HG03039 (cell line): Measurements from ENCODE around the gene MYO3B.

Experiments
- ATAC-seq: cut with Tn5 transposase; IDR thresholded peaks from one replicate; pipeline ENCODE4 v1.9.1; 2021; ENCODE audit warnings: mild to moderate bottlenecking, moderate library complexity; ENCODE audit not compliant: unreplicated experiment

The MYO3B gene

GRCh38 chr2:170229125-170229524 lies 51.2 kb downstream of the MYO3B start:
- ATAC-seq, result no peak

GRCh38 chr2:170229744-170230143 lies 51.8 kb downstream of the MYO3B start:
- ATAC-seq, result no peak

DNA sequence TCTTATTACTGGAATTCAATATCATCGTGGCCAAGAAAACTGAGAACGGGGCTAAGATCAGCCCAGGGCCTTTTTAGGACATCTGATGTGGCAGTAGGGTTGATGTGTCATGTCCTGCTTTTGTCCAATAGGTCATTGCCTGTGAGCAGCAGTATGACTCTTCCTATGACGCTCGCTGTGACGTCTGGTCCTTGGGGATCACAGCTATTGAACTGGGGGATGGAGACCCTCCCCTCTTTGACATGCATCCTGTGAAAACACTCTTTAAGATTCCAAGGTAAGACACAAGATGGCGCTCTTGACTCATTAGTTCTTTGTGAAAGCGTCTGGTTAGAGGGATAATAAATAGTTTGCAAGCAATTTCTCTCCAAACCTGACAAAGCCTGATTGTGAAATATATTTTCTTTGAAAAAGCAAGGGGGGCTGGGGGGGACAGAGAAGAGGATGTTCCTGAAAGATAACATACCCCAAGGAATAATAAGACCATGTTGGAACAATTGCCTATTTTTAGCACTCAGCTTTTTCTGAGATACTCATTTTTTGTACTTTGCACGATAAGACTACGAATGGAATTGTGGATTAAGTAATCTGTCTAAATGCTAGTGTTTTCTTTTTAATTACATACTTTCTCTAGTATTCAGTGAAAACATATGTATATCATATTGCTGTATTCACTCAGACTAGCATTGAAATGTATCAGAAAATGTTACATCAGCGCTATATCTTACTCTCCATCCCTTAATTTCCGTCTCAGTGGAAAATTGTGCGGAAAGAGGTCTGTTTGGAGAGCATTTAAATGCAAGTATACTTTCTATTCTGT lies 58.1 kb downstream of the MYO3B start:
- no peak for ATAC-seq

GRCh38 chr2:170236680-170237047 lies 58.7 kb downstream of the MYO3B start:
- no peak for ATAC-seq

DNA sequence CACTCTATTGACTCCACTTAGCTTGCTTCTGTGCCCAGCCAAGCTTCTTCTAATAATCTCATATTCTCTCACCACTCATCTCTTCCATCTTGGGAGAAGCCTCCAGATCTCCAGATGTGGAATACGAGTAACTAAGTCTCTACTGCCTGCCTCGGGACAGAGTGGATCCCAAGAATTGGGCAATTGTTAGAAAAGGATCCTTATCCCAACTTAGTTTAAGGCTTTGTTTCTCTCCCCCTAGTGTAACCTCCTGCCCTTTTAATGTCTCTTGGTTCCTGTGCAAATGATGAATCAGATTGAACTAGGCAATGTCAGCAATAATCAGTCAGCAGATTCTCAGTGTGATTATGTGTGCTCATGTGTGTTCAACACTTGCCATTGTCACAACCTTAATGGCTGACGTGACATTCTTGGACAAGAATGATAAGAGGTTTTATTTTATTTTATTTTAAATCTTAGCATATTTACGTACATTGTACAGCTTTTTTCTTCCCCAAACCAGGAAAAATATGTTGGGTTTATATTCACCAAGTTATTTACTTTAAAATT lies 59.7 kb downstream of the MYO3B start:
- ATAC-seq, result no peak

- no peak for ATAC-seq
Measured at GRCh38 chr2:170238776-170239175, 60.8 kb downstream of the MYO3B start.

- ATAC-seq, result no peak
Measured at GRCh38 chr2:170240629-170241028, 62.7 kb downstream of the MYO3B start.

- ATAC-seq, result no peak
Measured at GRCh38 chr2:170241756-170242155, 63.8 kb downstream of the MYO3B start.

- ATAC-seq, result no peak
Measured at GRCh38 chr2:170243118-170243837, 65.3 kb downstream of the MYO3B start.

DNA sequence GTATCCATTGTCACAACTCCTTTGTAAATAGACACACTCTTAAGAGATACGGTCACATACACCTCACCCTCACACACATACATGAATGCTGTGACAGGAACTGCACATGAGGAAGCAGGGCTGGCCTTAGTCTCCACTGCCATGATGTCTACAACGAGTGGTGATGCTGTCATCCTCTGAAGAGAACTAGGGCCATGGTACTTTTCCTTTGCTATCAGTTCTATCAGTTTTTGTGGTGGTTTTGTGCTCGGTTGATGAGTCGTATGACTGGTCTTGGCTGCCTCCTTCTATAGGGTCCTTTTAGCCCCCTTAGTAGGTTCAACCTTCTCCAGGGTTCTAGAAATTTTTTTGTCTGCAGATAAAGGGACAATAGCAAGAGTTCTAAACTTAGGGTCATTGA lies 66.0 kb downstream of the MYO3B start:
- ATAC-seq, result no peak

DNA sequence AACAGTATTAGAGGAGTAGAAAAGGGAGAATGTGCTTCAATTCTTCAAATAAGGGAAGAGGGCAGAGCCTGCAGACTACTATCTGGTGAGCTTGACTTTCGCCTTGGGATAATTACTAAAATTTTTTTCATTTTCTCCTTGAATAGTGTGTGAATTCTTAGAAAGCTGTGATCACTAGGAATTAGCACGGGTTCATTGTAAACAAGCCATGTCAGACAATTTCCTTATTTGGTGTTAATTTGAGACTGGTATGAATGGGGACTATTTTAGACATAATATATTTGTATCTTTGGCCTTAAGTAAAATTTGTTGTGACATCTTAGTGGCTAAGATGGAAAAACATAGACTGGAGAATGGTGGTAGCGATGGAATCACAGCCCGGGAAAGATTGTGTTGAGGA lies 66.6 kb downstream of the MYO3B start:
- no peak for ATAC-seq

DNA sequence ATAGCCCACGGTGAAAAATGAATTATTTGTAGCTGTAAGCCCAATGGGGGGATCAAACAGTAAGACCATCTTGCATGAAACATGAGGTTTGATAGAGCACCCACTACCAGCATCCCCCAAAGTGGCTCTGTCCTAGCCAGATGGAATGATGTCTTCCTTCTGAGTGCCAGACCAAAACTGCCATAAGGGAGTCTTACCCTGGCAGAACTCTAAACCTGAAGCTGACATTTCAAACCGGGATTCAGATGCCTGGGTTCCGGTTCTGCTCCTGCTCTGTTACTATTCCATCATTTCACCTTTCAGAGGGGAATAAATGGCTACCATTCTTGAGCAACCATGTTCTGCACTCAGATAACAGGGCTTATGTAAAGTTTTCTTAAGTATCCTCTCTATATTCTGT lies 67.4 kb downstream of the MYO3B start:
- no peak for ATAC-seq

DNA sequence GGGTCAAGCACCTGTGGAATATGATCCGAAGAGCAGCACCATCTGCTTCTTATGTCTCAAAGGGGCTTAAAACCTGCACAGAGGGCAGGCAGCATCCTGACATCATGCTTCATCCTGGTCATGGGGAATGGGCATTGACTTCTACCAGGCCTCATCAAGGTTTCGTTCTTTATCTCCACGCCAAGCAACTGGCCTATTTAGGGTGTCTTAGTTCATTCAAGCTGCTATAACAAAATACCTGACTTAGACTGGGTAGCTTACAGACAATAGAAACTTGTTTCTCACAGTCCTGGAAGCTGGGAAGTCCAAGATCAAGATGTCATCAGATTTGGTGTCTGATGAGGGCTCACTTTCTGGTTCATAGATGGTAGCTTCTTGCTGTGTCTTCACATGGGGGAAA lies 69.4 kb downstream of the MYO3B start:
- no peak for ATAC-seq

DNA sequence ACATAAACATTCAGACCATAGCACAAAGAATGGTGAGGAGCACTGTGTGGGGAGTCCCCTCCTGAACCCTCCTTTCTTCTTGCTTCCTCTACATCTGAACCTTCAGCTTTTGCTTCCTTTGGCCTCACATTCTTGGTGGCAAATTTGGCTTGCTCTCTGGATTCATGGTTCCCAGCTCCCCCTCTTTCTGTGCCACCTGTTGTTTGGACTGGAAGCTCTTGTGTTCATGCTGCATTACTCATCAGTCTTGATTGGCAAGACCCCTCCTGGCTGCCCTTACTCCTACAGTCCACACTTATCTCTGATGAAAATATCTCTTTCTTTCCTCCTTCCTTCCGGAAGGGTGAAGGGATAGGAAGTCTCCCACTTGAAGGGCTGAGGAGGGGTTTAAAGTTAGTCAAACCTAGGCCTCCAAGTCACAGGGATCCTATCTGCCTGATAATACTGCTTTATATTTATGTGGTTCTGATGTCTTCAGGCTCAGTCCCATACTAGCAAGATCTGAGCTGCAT lies 70.0 kb downstream of the MYO3B start:
- ATAC-seq, result no peak

DNA sequence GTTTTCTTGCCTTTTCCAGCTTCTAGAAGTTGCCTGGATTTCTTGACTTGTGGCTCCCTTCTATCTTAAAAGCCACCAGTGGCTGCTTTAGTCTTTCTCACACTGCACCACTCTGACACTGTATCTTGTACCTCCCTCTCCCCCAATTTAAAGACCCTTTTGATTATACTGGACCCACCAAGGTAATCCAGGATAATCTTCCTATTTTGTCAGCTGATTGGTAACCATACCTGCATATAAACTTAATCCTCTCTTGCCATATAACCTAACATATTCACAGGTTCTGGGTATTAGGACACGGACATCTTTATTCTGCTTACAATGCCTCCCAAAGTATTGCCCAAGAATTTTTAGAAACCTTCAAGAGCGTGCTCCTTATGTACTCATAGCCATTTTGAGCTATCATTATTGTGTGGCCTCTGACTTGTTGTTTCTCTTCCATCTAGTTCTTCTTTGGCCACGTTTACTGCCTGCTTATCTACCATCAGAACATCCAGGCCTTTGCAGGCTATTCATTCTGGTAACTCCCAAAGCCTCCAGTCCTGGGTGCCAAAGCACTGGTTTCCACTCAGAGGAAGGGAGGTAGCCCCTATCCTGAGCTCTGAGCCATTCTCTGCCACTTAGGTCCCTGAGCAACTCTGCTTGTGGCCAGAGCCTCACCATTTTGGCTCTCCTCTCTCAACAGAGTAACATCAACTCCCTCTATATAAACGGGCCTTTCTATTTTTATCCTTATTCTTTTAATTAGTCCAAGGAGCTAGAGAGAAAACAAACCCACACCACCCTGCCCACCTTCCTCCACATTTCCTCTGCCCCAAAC lies 70.8 kb downstream of the MYO3B start:
- no peak for ATAC-seq

DNA sequence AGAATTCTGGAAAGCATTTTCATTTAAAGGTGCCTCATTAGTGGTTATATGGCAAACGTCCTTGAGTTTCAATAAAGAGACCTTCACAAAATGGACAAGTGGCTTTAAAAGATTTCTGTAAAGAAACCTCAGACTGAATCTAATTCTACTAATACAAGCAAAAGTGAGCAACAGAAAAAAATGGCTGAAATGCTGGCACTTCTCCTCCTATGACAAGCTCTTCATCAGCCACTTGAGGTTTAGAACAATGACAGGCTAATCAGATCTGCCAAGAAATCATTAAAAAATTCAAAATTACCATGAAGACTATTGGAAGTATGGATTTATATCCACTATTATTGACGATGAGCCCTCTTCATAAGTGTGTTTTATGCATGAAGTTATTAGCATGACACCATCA lies 71.8 kb downstream of the MYO3B start:
- no peak for ATAC-seq

GRCh38 chr2:170250584-170250983 lies 72.6 kb downstream of the MYO3B start:
- no peak for ATAC-seq

GRCh38 chr2:170252414-170252813 lies 74.5 kb downstream of the MYO3B start:
- no peak for ATAC-seq

DNA sequence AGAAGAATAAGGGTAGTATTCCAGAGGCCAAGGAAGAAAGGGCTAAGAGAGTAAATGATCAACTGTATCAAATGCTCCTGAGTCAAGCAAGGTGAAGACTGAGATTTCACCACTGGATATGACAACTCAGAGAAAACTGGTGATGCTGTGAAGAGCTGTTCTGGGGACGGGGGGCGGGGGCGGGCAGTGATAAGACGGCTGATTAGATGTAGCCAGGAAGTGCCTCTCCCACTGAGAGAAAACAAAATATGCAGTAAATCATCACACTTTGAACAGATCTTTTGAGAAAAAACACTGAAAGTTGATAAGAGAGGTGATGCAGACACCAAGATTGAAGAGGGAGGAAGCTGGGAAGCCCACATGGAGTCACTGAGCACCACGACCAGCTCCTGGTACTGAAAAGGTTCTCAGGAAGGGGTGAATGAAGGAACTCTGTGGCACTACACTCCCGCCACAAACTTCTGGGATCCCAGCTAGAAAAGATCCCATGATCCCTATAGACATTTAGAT lies 75.8 kb downstream of the MYO3B start:
- ATAC-seq, result no peak

GRCh38 chr2:170254293-170254732 lies 76.4 kb downstream of the MYO3B start:
- ATAC-seq, result no peak

- ATAC-seq, result no peak
Measured at GRCh38 chr2:170255137-170255536, 77.2 kb downstream of the MYO3B start.
